GM19238 (cell line): ENCODE results near the gene PRSS1.
"Not testable (repeated sequence)": the region's sequence is repeated elsewhere in the genome, so short reads cannot be mapped to it uniquely, and the experiment has no call there.

ENCODE experiments used
- DNase-seq: peaks from one replicate; pipeline ENCODE4 v3.0.0; 2011; ENCODE audit warnings: low spot score; ENCODE audit not compliant: insufficient read length

The PRSS1 gene

GRCh38 chr7:142746264-142746663 lies 3.0 kb upstream of the PRSS1 start:
- DNase-seq: no peak

- DNase-seq: not testable (repeated sequence)
Measured at GRCh38 chr7:142748410-142748809, 862 bp upstream of the PRSS1 start.

- DNase-seq: no peak
Measured at GRCh38 chr7:142750321-142750938, 1.2 kb downstream of the PRSS1 start.

- not testable (repeated sequence) for DNase-seq
Measured at GRCh38 chr7:142751526-142752175, 2.4 kb downstream of the PRSS1 start.

GRCh38 chr7:142752376-142753225 lies 3.3 kb downstream of the PRSS1 start:
- no peak for DNase-seq

- no peak for DNase-seq
Measured at GRCh38 chr7:142753366-142753765, 4.1 kb downstream of the PRSS1 start.

GRCh38 chr7:142753925-142754491 lies 4.7 kb downstream of the PRSS1 start:
- not testable (repeated sequence) for DNase-seq

- no peak for DNase-seq
Measured at GRCh38 chr7:142754681-142755575, 5.7 kb downstream of the PRSS1 start.

GRCh38 chr7:142758312-142758711 lies 9.0 kb downstream of the PRSS1 start:
- not testable (repeated sequence) for DNase-seq

GRCh38 chr7:142759433-142759832 lies 10.2 kb downstream of the PRSS1 start:
- DNase-seq: no peak

- DNase-seq: no peak
Measured at GRCh38 chr7:142760071-142760642, 10.9 kb downstream of the PRSS1 start.

GRCh38 chr7:142761606-142762005 lies 12.3 kb downstream of the PRSS1 start:
- not testable (repeated sequence) for DNase-seq

GRCh38 chr7:142762104-142762503 lies 12.8 kb downstream of the PRSS1 start:
- DNase-seq: no peak

- DNase-seq: no peak
Measured at GRCh38 chr7:142767451-142767850, 18.2 kb downstream of the PRSS1 start.

- DNase-seq: no peak
Measured at GRCh38 chr7:142767861-142768260, 18.6 kb downstream of the PRSS1 start.

- DNase-seq: not testable (repeated sequence)
Measured at GRCh38 chr7:142768885-142769284, 19.6 kb downstream of the PRSS1 start.

GRCh38 chr7:142770661-142771352 lies 21.5 kb downstream of the PRSS1 start, which contains the start of gene PRSS2:
TSS of gene PRSS2 (plus strand) at chr7:142770970. CDS start at chr7:142770983, 13 bp downstream.
- no peak for DNase-seq

- DNase-seq: no peak
Measured at GRCh38 chr7:142771353-142771723, 22.1 kb downstream of the PRSS1 start.

GRCh38 chr7:142772051-142772450 lies 22.8 kb downstream of the PRSS1 start:
- no peak for DNase-seq

- no peak for DNase-seq
Measured at GRCh38 chr7:142772673-142773072, 23.4 kb downstream of the PRSS1 start.
